GM19324 (cell line): ENCODE data around the gene NUP85.
"Not testable (repeated sequence)": the region's sequence is repeated elsewhere in the genome, so short reads cannot be mapped to it uniquely, and the experiment has no call there.

Experiments used
- ATAC-seq: cut with Tn5 transposase; IDR thresholded peaks from one replicate; pipeline ENCODE4 v1.9.1; 2021; ENCODE audit warnings: mild to moderate bottlenecking, moderate library complexity; ENCODE audit not compliant: unreplicated experiment, low FRiP score

The NUP85 gene

DNA sequence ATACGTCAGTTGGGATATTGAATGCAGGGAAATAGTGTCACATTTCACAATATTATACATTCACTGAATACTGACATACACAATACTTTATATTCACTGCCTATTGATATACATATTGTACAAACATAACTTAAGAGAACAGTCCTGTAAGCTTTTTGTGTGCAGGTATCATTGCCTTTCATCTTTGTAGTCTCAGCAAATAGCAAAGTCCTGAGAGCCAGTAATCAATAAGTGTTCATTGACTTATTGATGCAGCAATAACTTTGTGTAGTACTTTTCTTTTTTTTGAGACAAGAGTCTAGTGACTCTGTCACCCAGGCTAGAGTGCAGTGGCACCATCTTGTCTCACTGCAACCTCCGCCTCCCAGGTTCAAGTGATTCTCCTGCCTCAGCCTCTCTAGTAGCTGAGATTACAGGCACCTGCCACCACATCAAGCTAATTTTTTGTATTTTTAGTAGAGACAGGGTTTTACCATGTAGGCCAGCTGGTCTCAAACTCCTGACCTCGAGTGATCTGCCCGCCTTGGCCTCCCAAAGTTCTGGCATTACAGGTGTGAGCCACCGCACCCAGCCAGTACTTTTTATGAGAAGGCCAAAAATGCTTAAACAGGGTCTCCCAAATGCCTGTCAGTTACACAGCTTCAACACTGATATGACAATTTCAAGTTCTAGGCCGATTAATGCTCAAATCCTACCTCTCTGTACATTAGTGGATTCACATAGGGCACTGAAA lies 5.4 kb upstream of the NUP85 start:
- ATAC-seq, result no peak

DNA sequence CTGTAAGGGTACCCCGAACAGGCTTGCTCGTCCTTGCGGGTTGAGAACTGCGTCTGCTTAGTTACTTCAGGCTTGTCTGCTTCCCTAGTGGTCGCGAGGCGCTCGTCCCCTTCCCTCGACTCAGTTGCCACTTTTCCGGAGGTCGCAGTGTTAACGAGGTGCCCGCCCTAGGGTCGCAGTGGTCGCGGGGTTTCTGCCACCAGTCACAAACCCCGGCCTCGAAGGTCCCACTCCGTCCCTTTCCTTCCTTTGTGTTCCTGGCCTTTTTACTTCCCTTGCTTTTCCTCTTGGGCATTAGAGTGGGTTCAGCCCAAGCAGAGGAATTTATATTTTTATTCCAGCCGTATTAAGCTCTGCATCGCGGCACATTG lies 299 bp downstream of the NUP85 start:
- no peak for ATAC-seq

DNA sequence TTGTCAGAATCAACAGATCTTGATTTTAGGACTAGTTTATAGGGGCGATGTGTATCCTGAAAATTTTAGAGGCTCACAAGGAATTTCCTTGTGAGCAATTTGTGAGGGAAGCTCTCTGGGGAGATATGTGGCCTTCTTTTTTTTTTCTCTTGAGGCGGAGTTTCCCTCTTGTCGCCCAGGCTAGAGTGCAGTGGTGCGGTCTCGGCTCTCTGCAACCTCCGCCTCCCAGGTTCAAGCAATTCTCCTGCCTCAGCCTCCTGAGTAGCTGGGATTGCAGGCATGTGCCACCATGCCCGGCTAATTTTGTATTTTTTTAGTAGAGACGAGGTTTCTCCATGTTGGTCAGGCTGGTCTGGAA lies 1.6 kb downstream of the NUP85 start:
- ATAC-seq, result not testable (repeated sequence)

DNA sequence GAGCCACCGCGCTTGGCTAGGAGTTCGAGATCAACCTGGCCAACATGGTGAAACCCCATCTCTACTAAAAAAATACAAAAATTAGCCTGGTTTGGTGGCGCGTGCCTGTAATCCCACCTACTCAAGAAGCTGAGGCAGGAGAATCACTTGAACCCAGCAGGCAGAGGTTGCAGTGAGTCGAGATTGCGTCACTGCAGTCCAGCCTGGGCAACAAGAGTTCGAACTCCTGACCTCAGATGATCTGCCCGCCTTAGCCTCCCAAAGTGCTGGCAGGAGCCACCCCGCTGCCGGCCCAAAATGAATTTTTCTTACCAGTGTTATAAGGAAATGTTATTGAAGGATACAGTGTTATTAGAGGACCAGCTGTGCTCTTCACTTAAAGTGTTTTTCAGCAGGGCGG lies 2.3 kb downstream of the NUP85 start:
- no peak for ATAC-seq

DNA sequence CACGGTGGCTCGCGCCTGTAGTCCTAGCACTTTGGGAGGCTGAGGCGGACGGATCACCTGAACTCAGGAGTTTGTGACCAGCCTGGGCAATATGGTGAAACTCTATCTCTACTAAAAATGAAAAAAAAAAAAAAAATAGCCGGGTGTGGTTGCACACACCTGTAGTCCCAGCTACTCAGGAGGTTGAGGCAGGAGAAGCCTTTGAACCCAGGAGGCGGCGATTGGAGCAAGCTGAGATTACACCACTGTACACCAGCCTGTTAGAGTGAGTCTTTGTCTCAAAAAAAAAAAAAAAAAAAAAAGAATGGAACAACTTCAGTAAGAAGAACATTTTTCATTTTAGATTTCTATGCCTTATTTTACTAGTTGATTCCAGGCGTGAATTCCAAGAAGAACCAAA lies 2.7 kb downstream of the NUP85 start:
- ATAC-seq, result no peak

DNA sequence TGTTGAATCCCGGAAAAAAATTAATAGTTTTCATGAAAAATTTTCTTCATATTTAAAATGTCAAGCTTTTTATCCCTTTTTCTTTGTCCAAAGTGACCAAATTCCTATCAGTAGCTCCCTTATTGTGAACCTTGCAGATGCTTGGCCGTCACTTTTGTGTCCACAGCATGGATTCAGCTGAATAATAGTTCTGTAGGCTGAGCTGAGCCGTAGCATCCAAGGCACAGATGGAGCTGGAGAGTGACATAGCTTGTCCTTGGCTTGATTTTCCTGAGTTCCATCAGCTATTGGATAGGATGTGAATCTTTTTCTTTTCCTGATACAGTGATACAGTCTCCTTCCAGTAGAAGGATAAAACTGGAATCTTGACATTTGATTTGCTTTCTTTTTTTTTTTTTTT lies 3.6 kb downstream of the NUP85 start:
- no peak for ATAC-seq

DNA sequence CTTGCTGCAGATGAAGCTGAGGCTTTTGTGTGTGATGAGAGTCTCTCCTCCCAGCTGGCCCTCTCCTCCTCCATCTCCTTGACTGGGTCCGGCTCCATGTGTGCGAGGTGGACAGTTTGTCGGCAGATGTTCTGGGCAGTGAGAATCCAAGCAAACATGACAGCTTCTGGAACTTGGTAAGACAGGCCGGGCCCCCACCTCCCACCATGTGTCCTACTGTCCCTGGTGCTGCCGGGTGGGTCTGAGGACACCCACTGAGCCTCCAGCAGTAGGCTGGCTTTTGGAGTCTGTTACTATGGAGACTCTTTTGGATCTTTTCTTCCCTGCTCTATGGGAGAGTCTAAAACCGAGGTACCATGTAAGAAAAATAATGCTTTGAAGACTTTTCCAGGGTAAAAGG lies 12.7 kb downstream of the NUP85 start:
- no peak for ATAC-seq

DNA sequence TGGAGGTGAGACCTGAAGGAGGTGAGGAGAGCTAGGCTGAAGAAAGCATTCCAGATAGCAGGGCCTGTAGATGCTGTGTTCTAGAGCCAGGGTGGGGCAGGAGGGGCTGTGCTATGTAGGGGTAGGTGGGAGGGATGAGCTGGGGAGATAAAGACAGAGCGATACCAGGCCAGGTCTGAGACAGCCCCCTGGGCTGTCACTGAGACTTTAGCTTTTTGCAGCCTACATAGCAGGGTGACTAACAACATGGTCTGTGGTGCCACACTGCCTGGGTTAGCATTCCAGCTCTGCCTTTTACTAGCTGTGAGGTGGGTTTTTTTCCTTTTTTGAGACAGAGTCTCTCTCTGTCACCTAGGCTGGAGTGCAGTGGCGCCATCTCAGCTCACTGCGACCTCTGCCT lies 14.3 kb downstream of the NUP85 start:
- ATAC-seq, result no peak

DNA sequence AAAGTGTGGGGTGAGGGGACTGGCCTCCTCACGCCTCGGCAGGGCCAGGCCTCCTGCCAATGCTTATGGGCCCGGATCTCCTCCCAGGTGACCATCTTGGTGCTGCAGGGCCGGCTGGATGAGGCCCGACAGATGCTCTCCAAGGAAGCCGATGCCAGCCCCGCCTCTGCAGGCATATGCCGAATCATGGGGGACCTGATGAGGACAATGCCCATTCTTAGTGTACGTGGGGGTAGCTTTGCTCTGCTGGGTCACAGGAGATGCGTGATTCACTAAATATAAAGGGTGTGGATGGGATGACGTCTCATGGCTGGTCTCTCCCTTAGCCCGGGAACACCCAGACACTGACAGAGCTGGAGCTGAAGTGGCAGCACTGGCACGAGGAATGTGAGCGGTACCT lies 19.5 kb downstream of the NUP85 start:
- no peak for ATAC-seq

DNA sequence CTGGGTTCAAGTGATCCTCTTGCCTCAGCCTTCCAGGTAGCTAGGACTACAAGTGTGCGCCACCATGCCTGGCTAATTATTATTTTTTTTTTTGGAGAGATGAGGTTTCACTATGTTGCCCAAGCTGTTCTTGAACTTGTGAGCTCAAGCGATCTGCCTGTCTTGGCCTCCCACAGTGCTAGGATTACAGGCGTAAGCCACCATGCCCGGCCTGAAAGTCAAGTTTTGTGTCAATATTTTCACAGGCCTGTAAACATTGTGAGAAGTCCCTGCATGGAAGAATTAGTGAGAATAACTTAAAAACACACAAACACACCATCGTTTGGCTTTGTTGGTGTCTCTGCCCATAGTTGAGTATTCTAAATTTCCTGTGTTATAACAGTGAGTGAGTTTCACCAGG lies 22.2 kb downstream of the NUP85 start:
- no peak for ATAC-seq

DNA sequence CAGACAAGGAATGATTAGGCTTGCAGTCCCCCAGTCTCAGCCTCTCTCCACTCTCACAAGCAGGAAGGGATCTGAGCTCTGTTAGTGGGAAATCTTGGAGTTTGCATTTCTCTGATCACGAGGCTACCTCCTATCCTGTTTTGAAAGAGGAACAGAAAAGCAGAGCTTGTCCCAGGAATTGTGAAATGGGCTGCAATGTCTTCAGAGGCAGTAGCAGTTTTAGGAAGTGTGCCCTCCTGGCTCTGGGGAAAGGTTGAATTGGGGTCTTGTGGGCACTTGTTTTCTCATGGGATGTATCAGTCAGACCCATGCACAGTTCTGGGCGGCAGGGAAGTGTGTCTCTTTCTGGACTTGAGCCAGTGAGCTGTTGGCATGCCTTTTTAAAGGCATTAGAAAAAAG lies 22.8 kb downstream of the NUP85 start:
- ATAC-seq, result no peak

DNA sequence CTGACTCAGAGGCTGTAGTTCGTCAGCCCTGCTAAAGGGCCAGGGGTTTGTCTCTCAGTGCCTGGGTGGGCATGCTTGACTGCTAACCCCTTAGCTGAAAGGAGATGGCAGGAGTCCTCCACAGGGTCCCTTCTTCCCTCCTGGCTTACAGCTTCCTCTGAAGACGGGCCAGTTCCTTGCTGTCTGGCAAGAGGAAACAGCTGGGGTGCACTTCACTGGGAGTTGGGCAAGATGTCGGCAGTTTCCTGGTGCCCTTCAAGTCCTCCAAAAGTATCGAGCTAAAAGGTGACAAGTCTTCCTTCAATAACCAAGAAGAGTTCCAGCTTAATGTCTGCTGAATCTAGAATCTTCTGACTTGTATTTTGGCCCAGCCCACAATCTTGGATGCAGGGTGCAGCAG lies 23.4 kb downstream of the NUP85 start:
- no peak for ATAC-seq

DNA sequence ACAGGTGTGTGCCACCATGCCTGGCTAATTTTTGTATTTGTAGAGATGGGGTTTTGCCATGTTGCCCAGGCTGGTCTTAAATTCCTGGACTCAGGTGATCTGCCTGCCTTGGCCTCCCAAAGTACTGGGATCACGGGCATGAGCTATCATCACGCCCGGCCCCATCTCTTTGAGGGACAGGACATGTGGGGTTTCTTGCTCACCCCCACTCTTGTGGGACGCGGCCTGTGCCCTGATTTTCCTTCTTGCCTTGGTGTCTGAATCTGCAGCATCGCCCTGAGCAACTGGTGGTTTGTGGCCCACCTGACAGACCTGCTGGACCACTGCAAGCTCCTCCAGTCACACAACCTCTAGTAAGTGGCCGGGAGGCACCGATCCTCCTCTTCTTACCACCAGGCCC lies 25.6 kb downstream of the NUP85 start:
- no peak for ATAC-seq

DNA sequence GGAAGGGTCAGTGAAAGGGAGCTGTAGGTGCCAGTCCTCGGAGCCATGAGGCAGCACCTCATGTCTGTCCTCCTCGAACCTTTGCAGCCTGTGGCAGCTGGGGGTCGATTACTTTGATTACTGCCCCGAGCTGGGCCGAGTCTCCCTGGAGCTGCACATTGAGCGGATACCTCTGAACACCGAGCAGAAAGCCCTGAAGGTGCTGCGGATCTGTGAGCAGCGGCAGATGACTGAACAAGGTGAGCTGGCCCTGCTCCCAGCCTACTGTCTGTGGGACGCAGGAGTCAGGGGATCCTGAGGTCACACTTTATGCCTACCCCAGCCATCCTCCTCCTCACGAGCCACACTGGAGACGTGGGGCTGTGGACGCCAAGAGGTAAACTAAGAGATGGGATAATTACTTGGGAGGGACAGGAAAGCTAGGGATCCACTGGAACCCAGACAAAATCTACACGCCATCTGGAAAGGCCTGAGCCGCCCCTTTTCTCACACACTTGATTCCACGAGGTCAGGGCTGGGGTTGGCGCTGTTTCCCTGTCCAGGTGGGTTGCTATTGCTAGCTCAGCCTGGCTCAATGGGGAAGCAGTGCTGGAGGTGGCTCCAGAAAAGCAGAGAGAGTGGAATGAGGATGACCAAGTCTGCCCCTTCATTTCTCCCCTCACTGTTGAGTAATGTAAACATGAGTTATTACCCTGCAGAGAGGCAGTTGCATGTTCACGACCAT lies 26.4 kb downstream of the NUP85 start:
- ATAC-seq, result no peak

DNA sequence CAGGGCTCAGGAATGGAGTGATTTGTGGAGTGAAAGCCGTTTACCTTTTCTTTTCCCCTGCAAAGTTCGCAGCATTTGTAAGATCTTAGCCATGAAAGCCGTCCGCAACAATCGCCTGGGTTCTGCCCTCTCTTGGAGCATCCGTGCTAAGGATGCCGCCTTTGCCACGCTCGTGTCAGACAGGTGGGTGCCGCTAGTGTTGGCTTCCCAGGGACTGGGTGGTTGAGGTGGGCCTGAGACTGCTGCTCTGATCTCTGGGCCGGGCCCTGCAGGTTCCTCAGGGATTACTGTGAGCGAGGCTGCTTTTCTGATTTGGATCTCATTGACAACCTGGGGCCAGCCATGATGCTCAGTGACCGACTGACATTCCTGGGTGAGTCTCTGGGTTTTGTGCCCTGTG lies 27.3 kb downstream of the NUP85 start:
- no peak for ATAC-seq

DNA sequence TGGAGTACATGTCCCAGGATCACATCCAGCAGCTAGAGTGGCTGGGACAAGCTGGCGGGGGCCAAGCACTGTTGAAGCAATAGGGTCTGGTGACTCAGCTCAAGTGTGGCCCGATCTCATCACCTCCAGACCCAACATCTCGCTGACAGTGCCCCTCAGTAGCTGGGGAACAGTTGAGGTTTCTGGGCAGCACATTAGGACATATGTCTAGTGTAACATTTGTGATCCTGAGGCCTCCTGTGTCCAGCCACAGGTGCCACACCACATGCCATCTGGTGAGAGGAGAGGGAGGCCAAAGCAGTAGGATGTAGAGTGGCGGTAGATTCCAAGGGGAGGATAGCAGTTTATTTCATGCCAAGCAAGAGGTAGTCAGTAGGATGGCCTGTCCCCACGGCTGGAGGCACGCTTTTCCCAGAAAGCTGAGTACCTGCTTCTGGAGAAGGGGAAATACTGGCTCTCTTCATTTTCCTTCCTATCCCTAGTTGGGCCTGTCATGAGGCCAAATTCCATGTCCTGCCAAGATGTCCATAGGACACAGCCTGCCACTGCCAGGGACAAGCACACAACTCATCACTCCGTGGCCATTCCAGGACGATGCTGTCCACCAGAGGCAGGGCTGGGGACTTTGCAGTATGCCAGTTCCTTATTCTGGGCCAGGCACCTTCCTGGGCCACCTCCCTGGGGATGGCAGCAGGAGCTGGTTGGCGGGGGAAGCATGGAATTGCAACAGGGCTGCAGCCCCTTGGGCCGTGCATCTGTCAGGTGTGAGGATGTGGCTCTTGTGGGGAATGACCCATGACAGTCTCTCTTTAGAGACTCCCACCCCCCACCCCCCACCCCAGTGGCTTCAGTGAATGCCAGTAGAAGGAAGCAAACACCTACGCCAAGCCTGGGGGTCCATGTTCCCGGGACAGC lies 31.9 kb downstream of the NUP85 start:
- no peak for ATAC-seq

DNA sequence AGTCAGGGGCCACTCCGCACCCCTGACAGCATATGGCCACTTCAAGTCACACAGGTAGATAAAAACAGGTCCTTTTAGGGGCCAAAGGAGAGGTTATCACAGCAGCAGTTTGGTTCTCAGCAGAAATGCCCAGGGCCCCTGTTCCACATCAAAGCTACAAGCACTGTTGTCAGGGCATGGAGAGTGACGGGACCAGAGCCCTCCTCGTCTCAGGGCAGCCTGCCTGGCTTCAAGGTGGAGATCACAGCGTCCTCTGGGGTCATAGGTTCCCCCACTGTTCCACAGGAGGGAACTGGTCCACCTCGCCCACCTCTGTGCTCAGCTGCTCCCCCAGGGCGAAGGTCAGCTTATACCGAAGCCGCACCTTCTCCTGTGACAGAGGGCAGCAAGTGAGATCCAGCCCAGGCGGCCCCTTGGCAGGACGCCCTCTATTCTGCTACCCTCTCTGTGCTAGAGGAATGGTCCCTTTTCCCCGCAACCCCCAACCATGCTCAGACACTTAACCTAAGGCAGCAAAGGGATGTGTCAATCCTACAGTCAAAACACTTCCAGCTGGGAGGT lies 32.6 kb downstream of the NUP85 start:
- ATAC-seq, result no peak

DNA sequence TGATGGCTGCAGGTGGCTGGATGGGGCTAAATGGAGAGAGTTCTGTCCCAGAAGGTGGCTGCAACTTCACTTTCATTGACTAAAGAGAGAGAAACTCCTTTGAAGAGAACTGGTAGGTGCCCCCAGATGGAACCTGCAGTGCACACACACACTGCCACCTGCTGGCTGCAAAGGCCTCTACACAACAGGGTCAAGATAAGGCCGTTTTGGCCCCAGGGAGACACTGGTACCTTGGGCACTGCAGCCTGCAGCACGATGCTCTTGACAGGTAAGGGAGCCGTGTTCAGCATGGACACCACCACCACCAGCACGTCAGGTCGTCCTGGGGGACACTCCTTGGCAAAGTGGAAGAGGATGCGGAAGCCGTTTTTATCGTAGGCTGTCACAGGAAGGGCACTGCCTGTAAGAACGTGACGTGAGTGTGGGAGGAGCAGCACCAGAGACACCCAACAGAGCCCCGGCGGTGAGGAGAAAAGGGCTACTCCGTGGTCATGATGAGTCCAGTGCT lies 33.3 kb downstream of the NUP85 start:
- no peak for ATAC-seq

DNA sequence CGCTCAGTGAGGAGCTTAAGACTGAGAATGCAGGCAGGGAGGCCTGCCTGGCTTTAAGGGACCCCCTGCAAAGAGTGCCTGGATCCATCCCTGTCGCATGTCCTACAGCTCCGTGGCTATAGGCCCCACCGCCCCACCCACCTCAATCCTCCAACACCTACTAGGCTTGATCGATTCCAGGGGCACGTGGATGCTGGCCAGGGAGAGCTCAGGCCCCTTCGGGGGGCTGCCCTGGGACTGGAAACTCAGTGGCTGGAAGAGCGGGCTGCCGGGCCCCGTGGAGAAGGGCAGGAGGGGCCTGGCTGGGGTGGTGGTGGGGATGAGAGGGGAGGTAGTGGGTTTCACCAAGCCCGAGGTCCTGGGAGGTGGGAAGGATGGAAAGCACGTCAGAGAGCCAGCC lies 33.7 kb downstream of the NUP85 start:
- no peak for ATAC-seq

DNA sequence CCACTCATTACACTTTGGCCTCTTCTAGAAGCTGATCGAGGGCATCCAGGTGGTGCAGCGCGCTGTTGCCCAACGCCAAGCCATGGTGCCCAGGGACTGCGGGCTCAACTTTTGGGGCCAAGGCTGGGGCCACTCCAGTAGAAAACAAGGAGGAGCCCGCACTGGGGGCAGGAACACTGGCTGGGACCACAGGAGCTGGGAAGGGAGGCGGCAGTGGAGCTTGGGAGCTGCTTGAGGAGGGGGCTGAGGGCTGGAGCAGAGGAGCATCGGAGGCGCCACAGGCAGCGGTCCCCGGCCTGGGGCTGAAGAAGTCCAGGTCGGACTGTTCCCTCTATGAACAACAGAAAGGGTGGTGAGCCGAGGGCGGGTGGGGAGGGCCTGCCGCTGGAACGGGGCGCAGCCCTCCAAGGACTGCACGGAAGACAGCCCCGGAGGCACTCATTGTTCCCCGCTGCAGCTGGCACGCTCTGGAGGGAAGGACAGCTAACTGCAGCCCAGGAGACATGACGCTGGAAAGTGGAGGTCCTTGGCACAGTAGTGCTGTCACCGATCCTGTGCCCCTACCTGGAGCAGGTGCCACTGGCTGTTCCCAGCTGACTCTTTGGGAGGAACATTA lies 34.4 kb downstream of the NUP85 start:
- ATAC-seq, result no peak
